ENCODE results near the gene PTGES3L. TPM values are rescaled to one million over a fixed set of nuclear protein-coding genes. Genes with fewer than 3 reads are reported as not detected.
A peak's percentile ranks its signal among the peaks of the same experiment; 100 is the strongest.

Gene PTGES3L
- total and polyA plus RNA-seq, 2 of the 13 experiments (the other 11 are each of a cell fraction or from before 2014, with no cell fraction given): 1.2 to 2.9 TPM

- TF ChIP-seq, protein P1, sequence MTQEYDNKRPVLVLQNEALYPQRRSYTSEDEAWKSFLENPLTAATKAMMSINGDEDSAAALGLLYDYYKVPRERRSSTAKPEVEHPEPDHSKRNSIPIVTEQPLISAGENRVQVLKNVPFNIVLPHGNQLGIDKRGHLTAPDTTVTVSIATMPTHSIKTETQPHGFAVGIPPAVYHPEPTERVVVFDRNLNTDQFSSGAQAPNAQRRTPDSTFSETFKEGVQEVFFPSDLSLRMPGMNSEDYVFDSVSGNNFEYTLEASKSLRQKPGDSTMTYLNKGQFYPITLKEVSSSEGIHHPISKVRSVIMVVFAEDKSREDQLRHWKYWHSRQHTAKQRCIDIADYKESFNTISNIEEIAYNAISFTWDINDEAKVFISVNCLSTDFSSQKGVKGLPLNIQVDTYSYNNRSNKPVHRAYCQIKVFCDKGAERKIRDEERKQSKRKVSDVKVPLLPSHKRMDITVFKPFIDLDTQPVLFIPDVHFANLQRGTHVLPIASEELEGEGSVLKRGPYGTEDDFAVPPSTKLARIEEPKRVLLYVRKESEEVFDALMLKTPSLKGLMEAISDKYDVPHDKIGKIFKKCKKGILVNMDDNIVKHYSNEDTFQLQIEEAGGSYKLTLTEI (CRISPR knock-in tag; conservative IDR thresholded peaks at IDR 0.05): no peak
- peak; percentile 90 for TF ChIP-seq ZBTB26 (CRISPR knock-in tag; IDR thresholded peaks at IDR 0.05; ENCODE audit: borderline replicate concordance)
- TF ChIP-seq ZSCAN21 (CRISPR knock-in tag; IDR thresholded peaks at IDR 0.05; ENCODE audit: borderline replicate concordance): peak; percentile 91
These were observed 18.4 kb upstream of the PTGES3L start, which contains the start of gene RPL27 (continued) for GRCh38 chr17:42997984-42998938.

DNA sequence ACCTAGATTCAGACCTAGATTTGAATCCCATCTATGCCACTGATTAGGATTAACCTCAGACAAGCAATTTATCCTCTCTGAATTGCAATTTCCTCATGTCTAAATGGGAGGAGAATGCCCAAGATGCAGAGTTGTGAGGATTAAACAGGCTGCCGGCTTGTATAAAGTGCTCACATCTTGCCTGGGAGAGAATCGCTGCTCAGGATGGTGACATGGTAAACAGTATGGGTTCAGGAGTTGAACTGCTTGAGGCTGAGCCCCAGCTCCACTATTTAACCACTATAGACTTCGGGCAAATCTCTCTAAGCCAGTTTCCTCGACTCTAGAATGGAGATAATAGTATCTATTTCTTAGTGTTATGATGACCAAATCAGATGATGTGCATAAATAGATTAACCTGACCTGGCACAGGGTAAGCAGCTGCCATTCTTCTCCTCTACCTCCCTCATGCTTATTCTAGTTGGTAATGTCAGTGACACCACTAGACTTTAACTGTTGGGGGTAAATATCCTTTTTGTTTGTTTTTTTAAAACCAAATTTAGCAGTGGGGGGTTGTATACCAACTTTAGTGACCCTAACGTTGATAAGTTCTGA is 17.6 kb upstream of the PTGES3L start:
- no peaks in the 10 kb centered on the region; a peak in 1 of 5 replicates for H3K27me3 ChIP-seq (ENCODE audit: control insufficient read depth in 1 of 2, insufficient read depth in 2 of 2, low read length in 2 of 2)
- H3K36me3 ChIP-seq (replicated peaks in 1 of 2; ENCODE audit: control insufficient read depth in 1 of 2, insufficient read depth in 2 of 2, low read length in 2 of 2): peaks cover 14 to 33% of the 10 kb centered on the region in 2 experiments
- DNase-seq (ENCODE audit: low spot score) (no peak), FAIRE-seq (peak; percentile 70), ATAC-seq (peak; percentile 55)
- no peaks in the 10 kb centered on the region for H3K9me3 ChIP-seq (ENCODE audit: low read length)
- in situ Hi-C loops (cut with HindIII; ENCODE audit: extremely low pct_ligation_motif_present, low pct_unique_long_range_greater_than_20kb): no loop called here
- peaks cover 23% of the 10 kb centered on the region for H4K20me1 ChIP-seq (ENCODE audit: insufficient read depth, low read length)
- H3K4me1 ChIP-seq (ENCODE audit: insufficient read depth, low read length): peaks cover 45% of the 10 kb centered on the region
- peak overlapping the region; percentile 88 for H3K4me2 ChIP-seq (ENCODE audit: low read depth, low read length)
- peak overlapping the region; percentile 94 for H3K27ac ChIP-seq (ENCODE audit: extremely low read length, insufficient read depth, low read length)
- 0% methylated on average over 5 of the region's 5 CpGs for WGBS (ENCODE audit: low lambda C conversion rate)
- H3K9ac ChIP-seq (ENCODE audit: insufficient read depth, low read depth, low read length): peak overlapping the region; percentile 70
- H3K79me2 ChIP-seq (ENCODE audit: insufficient read depth, low read length): peaks cover 21% of the 10 kb centered on the region
- peak overlapping the region; percentile 37 to 60 (median 56) for H3K4me3 ChIP-seq (replicated peaks in 1 of 3; ENCODE audit: insufficient read depth in 1 of 3, low read depth in 2 of 3, low read length in 3 of 3)
- ChIA-PET CTCF (ENCODE audit: low intra/inter-chr PET ratio, low total read pairs) (interaction anchor here (1.1 to 1.5 kb wide), 3 partner anchors 18 to 154 kb away, joined by 3 to 6 read pairs (median 3); partner anchors contain the start of gene PTGES3L), POLR2A (interaction anchor here (0.7 to 3.2 kb wide), 59 partner anchors 9 to 1089 kb away, joined by 3 to 162 read pairs (median 6); partner anchors contain the start of genes AARSD1, AOC2, BECN1 and BRCA1)
- peak overlapping the region; percentile 7 for H2AFZ ChIP-seq (ENCODE audit: low read length)
- intact Hi-C loops (cut with micrococcal nuclease; ENCODE audit: unreplicated experiment): loop anchor here (5.0 kb wide), 1 partner anchor 165 kb away; the partner anchor contains the start of gene PSME3
- TSS peak; percentile 64 for BruUV-seq (replicated peaks)
- TF ChIP-seq TFAP4 (IDR thresholded peaks at IDR 0.05; ENCODE audit: borderline replicate concordance, low read depth) (no peak), ZNF7 (CRISPR knock-in tag; IDR thresholded peaks at IDR 0.05) (peak; percentile 68), MIER2 (CRISPR knock-in tag; IDR thresholded peaks at IDR 0.05) (0 out of 2 replicates have a peak, but pooled peaks have one; percentile 17), ZSCAN12 (CRISPR knock-in tag; IDR thresholded peaks at IDR 0.05) (0 out of 2 replicates have a peak, but pooled peaks have one; percentile 23), ZNF703 (CRISPR knock-in tag; IDR thresholded peaks at IDR 0.05; ENCODE audit: borderline replicate concordance) (no peak), TAF1 (CRISPR knock-in tag; IDR thresholded peaks at IDR 0.05) (no peak), RFXANK (CRISPR knock-in tag; IDR thresholded peaks at IDR 0.05) (peak; percentile 3; the same call in 1 of the 2 replicates), MEIS2 (CRISPR knock-in tag; IDR thresholded peaks at IDR 0.05) (0 out of 2 replicates have a peak, but pooled peaks have one; percentile 7), FOXA1 (IDR thresholded peaks at IDR 0.05) (no peak), FOXA1 (CRISPR knock-in tag; IDR thresholded peaks at IDR 0.05) (peak; percentile 43; the same call in 1 of the 2 replicates)

Measured in HepG2 (cell line).